GM12878 (cell line): ENCODE measurements around the gene MGMT. TPM values are rescaled to one million over a fixed set of nuclear protein-coding genes. Genes with fewer than 3 reads are reported as not detected.

ENCODE experiments used
- ATAC-seq: fragments of 200-7000 bp; cut with Tn5 transposase; 3 replicates; pipeline ENCODE4 v1.9.1; 2020; ENCODE audit warnings: mild to moderate bottlenecking, moderate library complexity
- BruUV-seq: library from RNA; stranded (reverse); fragments of 400-500 nt; replicated peaks from 2 replicates; lab custom pipeline; 2021; lab: Mats Ljungman, UMichigan
- CTCF ChIA-PET: fragments of 300-600 bp; sonication (Branson Sonifier 250); formaldehyde crosslinking; extraction: SDS; loops from one replicate; lab custom pipeline; 2021; ENCODE audit warnings: inconsistent platforms; lab: Yijun Ruan, JAX
- POLR2A ChIA-PET: fragments of 350-600 bp; formaldehyde crosslinking; extraction: SDS; loops from one replicate; lab custom pipeline; 2021; ENCODE audit warnings: inconsistent platforms; lab: Charles Lee
- RAD21 ChIA-PET: fragments of 300-600 bp; sonication (Branson Sonifier 250); formaldehyde crosslinking; loops from one replicate; lab custom pipeline; 2023; ENCODE audit warnings: antibody characterized with exemption; ENCODE audit not compliant: unreplicated experiment; lab: Charles Lee
- SMC1A ChIA-PET: fragments of 300-600 bp; sonication (Branson Sonifier 250); formaldehyde crosslinking; loops from one replicate; lab custom pipeline; 2023; ENCODE audit not compliant: unreplicated experiment, uncharacterized antibody; lab: Charles Lee
- DNase-seq: peaks from one replicate; pipeline ENCODE4 v3.0.0-alpha.2; 2011; ENCODE audit warnings: low read depth, low spot score
- FAIRE-seq: peaks from 3 replicates; lab custom pipeline; 2011; peaks lifted over from hg19 to GRCh38; lab: Jason Lieb, UNC
- H2AFZ ChIP-seq: 2 replicates; pipeline ENCODE4 v1.6.0; 2011; ENCODE audit warnings: low read depth, low read length, control low read depth; ENCODE audit not compliant: control insufficient read depth
- H3K27ac ChIP-seq: 2 replicates; pipeline ENCODE4 v1.5.1; 2011; ENCODE audit warnings: control low read depth; ENCODE audit not compliant: control insufficient read depth, insufficient read depth
- H3K27me3 ChIP-seq, 2 experiments: replicated peaks in 1 of 2; 2 replicates each; pipeline versions ENCODE4 v1.6.0 to v1.6.1; 2011; ENCODE audit warnings: low read length in 1 of 2; ENCODE audit not compliant: control insufficient read depth in 2 of 2, insufficient read depth in 2 of 2
- H3K36me3 ChIP-seq, 2 experiments: 2 replicates each; pipeline ENCODE4 v1.5.1; 2011; ENCODE audit warnings: low read length in 1 of 2; ENCODE audit not compliant: control insufficient read depth in 2 of 2, insufficient read depth in 2 of 2
- H3K4me1 ChIP-seq: 2 replicates; pipeline ENCODE4 v1.6.1; 2011; ENCODE audit warnings: mild to moderate bottlenecking, low read length, moderate library complexity, mixed read lengths; ENCODE audit not compliant: control insufficient read depth, insufficient read depth
- H3K4me2 ChIP-seq: 2 replicates; pipeline ENCODE4 v1.6.0; 2011; ENCODE audit warnings: control low read depth; ENCODE audit not compliant: control insufficient read depth, insufficient read depth
- H3K4me3 ChIP-seq: fragments of 200-600 bp; sonication (generic); 2 replicates; pipeline ENCODE4 v1.5.1; 2016
- H3K79me2 ChIP-seq: 2 replicates; pipeline ENCODE4 v1.6.0; 2011; ENCODE audit warnings: low read length; ENCODE audit not compliant: control insufficient read depth, insufficient read depth
- H3K9ac ChIP-seq: 2 replicates; pipeline ENCODE4 v1.8.0; 2011; ENCODE audit warnings: low read length, control low read depth, mixed read lengths; ENCODE audit not compliant: control insufficient read depth, insufficient read depth
- H3K9me3 ChIP-seq: replicated peaks from 3 replicates; pipeline ENCODE4 v1.5.1; 2011; ENCODE audit warnings: mild to moderate bottlenecking, low read length; ENCODE audit not compliant: control insufficient read depth, insufficient read depth
- H4K20me1 ChIP-seq: 2 replicates; pipeline ENCODE4 v1.6.0; 2011; ENCODE audit not compliant: control insufficient read depth, insufficient read depth
- HDAC6 ChIP-seq: fragments of 200-600 bp; sonication (generic); IDR thresholded peaks from one replicate; pipeline ENCODE4 v1.8.0; 2017; ENCODE audit warnings: antibody characterized with exemption; ENCODE audit not compliant: unreplicated experiment
- JUNB ChIP-seq: IDR thresholded peaks from 2 replicates; pipeline ENCODE4 v1.6.1; 2016; ENCODE audit warnings: antibody characterized with exemption, mild to moderate bottlenecking
- JUND ChIP-seq: IDR thresholded peaks from 2 replicates; pipeline ENCODE4 v1.6.1; 2012; ENCODE audit warnings: low read depth, mild to moderate bottlenecking, low read length, improper control_type of control experiment, moderate library complexity
- KDM1A ChIP-seq: fragments of 200-600 bp; sonication (generic); IDR thresholded peaks from 2 replicates; pipeline ENCODE4 v1.6.1; 2016; ENCODE audit warnings: borderline replicate concordance
- MEF2B ChIP-seq: fragments of 450-650 bp; IDR thresholded peaks from 2 replicates; pipeline ENCODE4 v1.6.1; 2018; ENCODE audit warnings: mild to moderate bottlenecking, moderate library complexity; ENCODE audit not compliant: partially characterized antibody, poor library complexity, severe bottlenecking
- MTA3 ChIP-seq: IDR thresholded peaks from 2 replicates; pipeline ENCODE4 v1.6.1; 2012; ENCODE audit warnings: low read length, inconsistent platforms, borderline replicate concordance
- NR2F1 ChIP-seq: fragments of 450-650 bp; conservative IDR thresholded peaks from 2 replicates; pipeline ENCODE4 v1.6.1; 2017; ENCODE audit warnings: mild to moderate bottlenecking
- PML ChIP-seq: IDR thresholded peaks from 2 replicates; pipeline ENCODE4 v1.6.1; 2012; ENCODE audit warnings: low read length, inconsistent platforms
- POLR2A ChIP-seq: IDR thresholded peaks from 2 replicates; pipeline ENCODE4 v1.6.1; 2011; ENCODE audit warnings: low read depth, mild to moderate bottlenecking, low read length
- WRNIP1 ChIP-seq: IDR thresholded peaks from 2 replicates; pipeline ENCODE4 v1.6.1; 2011; ENCODE audit warnings: low read depth, low read length, improper control_type of control experiment, borderline replicate concordance
- ZNF384 ChIP-seq: IDR thresholded peaks from 2 replicates; pipeline ENCODE4 v1.6.1; 2012; ENCODE audit warnings: low read depth, mild to moderate bottlenecking, low read length, improper control_type of control experiment, borderline replicate concordance
- WGBS: methylation state at CpG from one replicate; pipeline ENCODE4 v1.1.6; 2016; ENCODE audit warnings: low lambda C conversion rate; ENCODE audit not compliant: insufficient replicate concordance, insufficient coverage; ENCODE audit errors: missing lambda C conversion rate; 5-methylcytosine and 5-hydroxymethylcytosine counted together
- in situ Hi-C: fragments of 300-500 bp; cut with MboI; formaldehyde crosslinking; loops from 9 replicates; pipeline ENCODE4 v1.14.3; 2018; ENCODE audit warnings: mixed read lengths
- intact Hi-C: fragments of 100-400 bp; cut with micrococcal nuclease; formaldehyde crosslinking; loops from one replicate; pipeline ENCODE4 v1.14.2; 2022; ENCODE audit not compliant: unreplicated experiment
- polyA plus RNA-seq, 11 experiments: library from polyadenylated mRNA; depleted of rRNA in 4 of 11; unstranded in 6 of 11; stranded (reverse) in 5 of 11; fragments of >200 nt; fragmentation: Nextera tagmentation in 4 of 11; fragmentation: Illumina TruSeq in 1 of 11; extraction: Ambion mirVana in 4 of 11; extraction: Trizol in 1 of 11; gene quantifications; 1 replicate in 1 of 11; 2 replicates in 10 of 11; pipeline versions ENCODE4 v1.2.1 to v1.2.3, GENCODE V29; 2011 to 2016; ENCODE audit warnings: inconsistent platforms in 2 of 11, missing spikeins in 2 of 11, low read depth in 1 of 11
- total RNA-seq, 4 experiments: library from RNA; depleted of rRNA in 3 of 4; stranded (reverse); fragments of >200 nt in 3 of 4; fragmentation: Illumina TruSeq in 1 of 4; extraction: Trizol in 1 of 4; gene quantifications; 2 replicates each; pipeline versions ENCODE4 v1.2.1 to v1.2.3, GENCODE V29; 2013 to 2021
- TF ChIP-seq, protein P1 (sequence below): IDR thresholded peaks from 2 replicates; pipeline ENCODE4 v1.6.1; 2012; ENCODE audit warnings: low read depth, low read length, improper control_type of control experiment
- TF ChIP-seq, protein P2 (sequence below): fragments of 150-350 bp; IDR thresholded peaks from 2 replicates; pipeline ENCODE4 v1.6.1; 2014; ENCODE audit warnings: mild to moderate bottlenecking, low read depth, low read length

Gene MGMT
- total and polyA plus RNA-seq, 10 of the 15 experiments (the other 5 are each of a cell fraction or from before 2014, with no cell fraction given): 0.16 to 24.2 (median 13.3) TPM

GRCh38 chr10:129641351-129641750 lies 174.3 kb downstream of the MGMT start:
- no peaks in the 10 kb centered on the region for H3K36me3 ChIP-seq
- TF ChIP-seq JUNB: no peak
- TF ChIP-seq POLR2A: no peak
- no peak for TF ChIP-seq MTA3
- TF ChIP-seq MEF2B: no peak
- no peak for TF ChIP-seq HDAC6
- WGBS: 88% methylated on average over 2 of the region's 2 CpGs
- no peaks in the 10 kb centered on the region for H3K79me2 ChIP-seq
- no peaks in the 10 kb centered on the region for H3K27me3 ChIP-seq
- ATAC-seq (no peak), FAIRE-seq (no peak), DNase-seq (no peak)
- H3K27ac ChIP-seq: no peak overlapping the region
- ChIA-PET POLR2A (no interaction called here), CTCF (no interaction called here), RAD21 (no interaction called here), SMC1A (no interaction called here)
- H3K4me2 ChIP-seq: no peak overlapping the region
- no peaks in the 10 kb centered on the region for H3K4me1 ChIP-seq
- no peaks in the 10 kb centered on the region for H4K20me1 ChIP-seq
- no peak overlapping the region for H2AFZ ChIP-seq
- no peaks in the 10 kb centered on the region for H3K9me3 ChIP-seq
- H3K4me3 ChIP-seq: no peak overlapping the region
- no peak overlapping the region for H3K9ac ChIP-seq
- intact Hi-C loops (no loop called here), in situ Hi-C loops (no loop called here)
- no TSS peak for BruUV-seq

DNA sequence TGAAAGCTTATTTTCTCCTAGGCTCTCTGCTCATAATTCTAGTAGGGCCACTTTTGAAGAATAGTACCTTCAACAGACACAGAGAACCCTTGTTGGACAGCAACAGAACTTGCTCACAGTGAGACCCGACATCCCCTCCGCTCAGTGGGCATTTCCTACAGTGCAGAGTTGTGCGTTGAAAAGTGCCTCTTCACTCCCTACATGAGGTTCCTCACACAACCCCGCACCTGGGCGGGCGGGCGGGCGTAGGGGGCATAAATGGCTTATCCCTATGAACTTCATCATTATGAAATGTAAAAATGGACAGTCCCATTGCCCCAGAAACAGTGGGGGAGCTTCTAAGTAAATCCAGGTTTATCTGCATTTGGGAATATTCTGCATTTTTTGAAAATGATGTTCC lies 174.9 kb downstream of the MGMT start:
- ATAC-seq (no peak), FAIRE-seq (no peak), DNase-seq (no peak)
- no TSS peak for BruUV-seq
- POLR2A ChIA-PET: no interaction called here
- over 99% methylated on average over 8 of the region's 8 CpGs for WGBS
- TF ChIP-seq KDM1A (no peak), WRNIP1 (no peak), NR2F1 (no peak), PML (no peak), ZNF384 (no peak), JUND (no peak)
- TF ChIP-seq, protein P1, sequence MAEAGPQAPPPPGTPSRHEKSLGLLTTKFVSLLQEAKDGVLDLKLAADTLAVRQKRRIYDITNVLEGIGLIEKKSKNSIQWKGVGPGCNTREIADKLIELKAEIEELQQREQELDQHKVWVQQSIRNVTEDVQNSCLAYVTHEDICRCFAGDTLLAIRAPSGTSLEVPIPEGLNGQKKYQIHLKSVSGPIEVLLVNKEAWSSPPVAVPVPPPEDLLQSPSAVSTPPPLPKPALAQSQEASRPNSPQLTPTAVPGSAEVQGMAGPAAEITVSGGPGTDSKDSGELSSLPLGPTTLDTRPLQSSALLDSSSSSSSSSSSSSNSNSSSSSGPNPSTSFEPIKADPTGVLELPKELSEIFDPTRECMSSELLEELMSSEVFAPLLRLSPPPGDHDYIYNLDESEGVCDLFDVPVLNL: no peak
- TF ChIP-seq, protein P2, sequence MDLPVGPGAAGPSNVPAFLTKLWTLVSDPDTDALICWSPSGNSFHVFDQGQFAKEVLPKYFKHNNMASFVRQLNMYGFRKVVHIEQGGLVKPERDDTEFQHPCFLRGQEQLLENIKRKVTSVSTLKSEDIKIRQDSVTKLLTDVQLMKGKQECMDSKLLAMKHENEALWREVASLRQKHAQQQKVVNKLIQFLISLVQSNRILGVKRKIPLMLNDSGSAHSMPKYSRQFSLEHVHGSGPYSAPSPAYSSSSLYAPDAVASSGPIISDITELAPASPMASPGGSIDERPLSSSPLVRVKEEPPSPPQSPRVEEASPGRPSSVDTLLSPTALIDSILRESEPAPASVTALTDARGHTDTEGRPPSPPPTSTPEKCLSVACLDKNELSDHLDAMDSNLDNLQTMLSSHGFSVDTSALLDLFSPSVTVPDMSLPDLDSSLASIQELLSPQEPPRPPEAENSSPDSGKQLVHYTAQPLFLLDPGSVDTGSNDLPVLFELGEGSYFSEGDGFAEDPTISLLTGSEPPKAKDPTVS: no peak
- H3K27me3 ChIP-seq: no peaks in the 10 kb centered on the region
- H3K9me3 ChIP-seq: no peaks in the 10 kb centered on the region
- intact Hi-C loops (no loop called here), in situ Hi-C loops (no loop called here)
- H4K20me1 ChIP-seq: no peaks in the 10 kb centered on the region
- RAD21 ChIA-PET: no interaction called here
- H3K36me3 ChIP-seq: no peaks in the 10 kb centered on the region
- H3K27ac ChIP-seq: no peak overlapping the region
- no peak overlapping the region for H2AFZ ChIP-seq
- CTCF ChIA-PET: no interaction called here
- H3K4me1 ChIP-seq: no peaks in the 10 kb centered on the region
- no peaks in the 10 kb centered on the region for H3K79me2 ChIP-seq
- SMC1A ChIA-PET: no interaction called here
- no peak overlapping the region for H3K4me3 ChIP-seq
- no peak overlapping the region for H3K4me2 ChIP-seq
- H3K9ac ChIP-seq: no peak overlapping the region
